GM21447 (cell line): ENCODE results near the gene CCDC28A.

ENCODE experiments used
- ATAC-seq: cut with Tn5 transposase; IDR thresholded peaks from one replicate; pipeline ENCODE4 v1.9.1; 2021; ENCODE audit not compliant: unreplicated experiment

Gene CCDC28A

GRCh38 chr6:138795809-138796603 is 22.4 kb downstream of the CCDC28A start, which contains the start of gene ECT2L:
ECT2L (plus strand) TSS chr6:138796087; CDS start chr6:138813275, 17,188 bp downstream.
- no peak for ATAC-seq

DNA sequence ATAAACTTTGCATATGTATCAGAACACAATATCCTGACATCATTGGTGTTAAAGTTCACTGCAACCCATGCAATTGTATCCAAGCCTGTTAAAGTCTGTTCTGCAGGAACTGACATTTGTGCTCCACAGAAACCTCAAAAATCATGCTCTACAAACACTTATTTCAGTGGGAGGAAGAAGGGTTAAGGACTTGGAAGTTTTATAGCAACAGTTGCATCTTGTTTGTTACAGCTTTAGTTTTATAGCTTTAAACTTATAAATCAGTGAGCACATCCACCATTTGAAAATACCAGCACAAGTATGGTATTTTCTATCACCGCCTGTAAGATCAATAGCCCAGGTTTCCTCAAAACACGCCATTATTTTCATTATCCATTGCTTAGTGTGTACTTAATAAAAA is 23.2 kb downstream of the CCDC28A start:
- ATAC-seq: no peak

DNA sequence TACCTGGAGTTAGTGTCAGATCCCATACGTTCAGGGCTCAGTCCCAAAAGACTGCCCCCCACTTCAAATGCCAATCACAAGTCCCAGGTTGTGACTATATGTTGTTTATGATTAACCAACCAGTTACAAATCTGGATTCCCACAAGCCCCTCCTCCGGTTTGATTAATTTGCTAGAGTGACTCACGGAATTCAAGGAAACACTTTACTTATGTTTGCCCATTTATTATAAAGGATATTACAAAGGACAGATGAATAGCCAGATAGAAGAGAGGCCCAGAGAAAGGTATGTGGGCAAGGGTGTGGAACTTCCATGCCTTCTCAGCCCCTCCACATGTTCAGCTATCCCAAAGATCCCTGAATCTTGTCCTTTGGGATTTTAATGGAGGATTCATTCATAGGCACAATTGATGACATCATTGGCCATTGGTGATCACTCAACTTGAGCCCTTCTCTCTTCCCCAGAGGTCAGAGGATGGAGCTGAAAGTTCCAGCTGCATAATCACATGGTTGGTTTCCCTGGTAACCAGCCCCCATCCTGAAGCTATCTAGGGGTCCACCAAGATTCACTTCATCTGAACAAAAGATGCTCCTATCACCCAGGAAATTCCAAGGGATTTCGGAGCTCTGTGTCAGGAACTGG is 24.4 kb downstream of the CCDC28A start:
- no peak for ATAC-seq

DNA sequence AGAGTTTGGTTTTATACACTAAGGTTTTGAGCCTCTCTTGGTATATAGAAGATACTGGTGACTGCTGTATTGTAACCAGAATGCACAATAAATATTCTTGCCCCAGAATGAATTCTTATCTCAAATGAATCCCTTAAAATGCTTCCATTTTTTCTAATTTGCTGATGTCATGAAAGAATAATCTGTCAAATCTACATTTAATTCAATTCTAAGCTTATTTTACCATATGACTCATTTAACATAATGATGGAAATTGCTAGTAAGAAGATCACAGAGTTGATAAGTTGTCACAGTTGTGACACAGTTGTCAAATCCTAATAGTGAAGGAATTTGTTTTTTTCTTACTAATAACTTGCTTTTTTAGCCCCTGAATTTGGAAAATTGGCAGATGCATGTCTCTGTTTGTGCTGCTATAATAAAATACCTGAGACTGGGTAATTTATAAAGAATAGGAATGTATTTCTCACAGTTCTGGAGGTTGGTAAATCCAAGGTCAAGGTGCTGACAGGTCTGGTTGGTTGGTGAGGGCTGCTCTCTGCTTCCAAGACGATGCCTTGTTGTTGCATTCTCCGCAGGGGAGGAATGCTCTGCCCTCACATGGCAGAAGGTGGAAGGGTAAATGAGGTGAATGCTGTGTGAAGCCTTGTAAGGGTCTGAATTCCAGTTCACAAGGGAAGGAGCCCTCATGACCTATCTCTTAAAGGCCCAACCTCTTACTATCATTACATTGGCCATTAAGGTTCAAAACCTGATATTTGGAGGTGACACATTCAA is 27.0 kb downstream of the CCDC28A start:
- ATAC-seq: no peak

GRCh38 chr6:138803331-138803730 is 29.8 kb downstream of the CCDC28A start:
- ATAC-seq: no peak

- no peak for ATAC-seq
These were observed 30.3 kb downstream of the CCDC28A start for GRCh38 chr6:138803861-138804260.

DNA sequence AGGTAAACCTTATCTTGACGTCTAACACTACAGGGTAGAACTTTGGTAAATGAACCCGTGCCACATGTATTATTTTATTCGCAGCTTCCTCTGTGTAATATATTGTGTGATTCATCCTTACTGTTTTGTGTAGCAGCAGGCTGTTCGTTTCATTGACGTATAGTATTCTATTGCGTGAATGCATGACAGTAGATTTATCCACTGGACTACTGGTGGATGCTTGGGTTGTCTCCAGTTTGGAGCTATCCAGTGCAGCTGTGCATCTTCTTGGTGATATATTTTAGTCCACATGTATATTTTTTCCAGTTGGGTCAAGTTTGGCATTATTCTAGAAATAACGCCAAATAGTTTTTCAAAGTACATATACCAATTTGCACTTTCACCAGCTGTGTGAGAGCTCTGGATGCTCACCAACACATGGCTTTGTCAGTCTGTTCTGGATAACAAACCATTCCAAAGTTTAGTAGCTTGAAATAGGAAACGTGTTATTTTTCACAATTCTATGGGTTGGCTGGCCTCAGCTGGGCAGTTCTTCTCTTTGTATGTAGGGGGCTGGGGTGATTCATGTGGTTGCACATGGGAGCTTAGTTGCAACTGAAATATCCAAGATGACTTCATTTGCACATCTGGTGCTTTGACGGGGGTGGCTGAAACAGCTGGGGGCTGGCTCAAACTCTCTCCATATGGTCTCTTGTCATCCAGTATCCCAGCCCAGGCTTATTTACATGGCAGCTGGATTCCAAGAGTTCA is 31.6 kb downstream of the CCDC28A start:
- no peak for ATAC-seq

- ATAC-seq: no peak
These were observed 33.3 kb downstream of the CCDC28A start for GRCh38 chr6:138806889-138807288.

- ATAC-seq: no peak
These were observed 36.1 kb downstream of the CCDC28A start for GRCh38 chr6:138809677-138810076.

DNA sequence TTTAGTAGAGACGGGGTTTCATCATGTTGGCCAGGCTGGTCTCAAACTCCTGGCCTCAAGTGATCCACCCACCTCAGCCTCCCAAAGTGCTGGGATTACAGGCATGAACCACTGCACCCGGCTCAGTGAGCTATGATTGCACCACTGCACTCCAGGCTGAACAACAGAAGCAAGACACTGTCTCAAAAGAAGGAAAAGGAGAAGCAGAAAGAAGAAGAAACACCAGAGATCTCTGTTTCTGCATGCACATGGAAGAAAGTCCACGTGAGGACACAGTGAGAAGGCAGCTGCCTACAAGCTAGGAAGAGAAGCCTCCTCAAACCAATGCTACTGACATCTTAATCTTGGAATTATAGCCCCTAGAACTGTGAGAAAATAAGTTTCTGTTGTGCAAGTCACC is 38.3 kb downstream of the CCDC28A start:
- no peak for ATAC-seq

DNA sequence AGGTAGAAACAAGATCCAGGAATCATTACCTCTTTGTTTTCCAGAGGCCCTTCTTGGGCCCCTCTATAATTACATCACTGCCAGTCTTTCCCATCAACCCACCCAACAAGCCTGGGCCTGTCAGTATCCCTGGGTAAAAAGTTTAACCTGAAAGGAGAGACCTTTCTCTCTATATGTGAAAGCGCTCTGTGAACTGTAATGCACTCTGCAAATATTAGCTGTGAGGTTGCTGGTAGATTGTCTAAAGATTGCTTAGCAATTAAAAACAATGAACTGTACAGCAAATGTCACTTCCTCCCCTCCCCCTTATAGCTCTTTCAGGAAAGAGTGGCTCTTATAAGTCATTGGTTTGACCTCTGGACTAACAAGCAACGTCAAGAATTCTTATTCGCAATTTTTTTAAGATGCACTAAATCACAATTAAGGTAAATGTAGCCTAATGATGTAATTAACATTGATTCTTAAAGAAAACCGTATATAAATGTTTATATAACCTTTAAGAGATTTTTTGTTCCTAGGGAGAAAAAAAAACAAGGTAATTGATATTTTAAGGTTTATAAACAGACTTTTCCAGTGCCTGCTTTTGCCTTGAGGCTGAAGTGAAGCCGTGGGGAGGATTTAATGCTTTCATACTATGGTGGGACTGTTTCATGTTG is 40.7 kb downstream of the CCDC28A start:
- no peak for ATAC-seq

- no peak for ATAC-seq
These were observed 41.7 kb downstream of the CCDC28A start for GRCh38 chr6:138815221-138815620.

GRCh38 chr6:138815797-138816528 is 42.4 kb downstream of the CCDC28A start:
- ATAC-seq: peak; percentile 51

DNA sequence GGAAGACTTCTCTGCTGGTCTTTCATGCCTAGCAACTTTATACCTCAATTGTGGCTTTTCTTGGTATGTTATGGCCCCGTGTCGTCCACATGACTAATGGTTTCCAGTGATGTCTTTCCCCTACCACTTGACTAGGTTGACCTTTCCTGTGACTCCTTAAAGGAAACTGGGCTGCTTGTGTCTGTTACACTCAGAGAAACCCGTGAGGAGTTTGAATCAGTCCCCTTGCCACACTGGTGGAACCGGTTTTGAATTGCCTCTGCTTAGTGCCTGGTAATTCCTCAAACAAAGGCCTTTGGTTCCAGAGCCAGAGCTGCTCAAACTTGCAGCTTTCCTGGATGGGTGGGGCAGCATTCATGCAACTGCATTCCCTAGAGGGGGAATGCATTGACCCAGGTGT is 44.2 kb downstream of the CCDC28A start:
- no peak for ATAC-seq

DNA sequence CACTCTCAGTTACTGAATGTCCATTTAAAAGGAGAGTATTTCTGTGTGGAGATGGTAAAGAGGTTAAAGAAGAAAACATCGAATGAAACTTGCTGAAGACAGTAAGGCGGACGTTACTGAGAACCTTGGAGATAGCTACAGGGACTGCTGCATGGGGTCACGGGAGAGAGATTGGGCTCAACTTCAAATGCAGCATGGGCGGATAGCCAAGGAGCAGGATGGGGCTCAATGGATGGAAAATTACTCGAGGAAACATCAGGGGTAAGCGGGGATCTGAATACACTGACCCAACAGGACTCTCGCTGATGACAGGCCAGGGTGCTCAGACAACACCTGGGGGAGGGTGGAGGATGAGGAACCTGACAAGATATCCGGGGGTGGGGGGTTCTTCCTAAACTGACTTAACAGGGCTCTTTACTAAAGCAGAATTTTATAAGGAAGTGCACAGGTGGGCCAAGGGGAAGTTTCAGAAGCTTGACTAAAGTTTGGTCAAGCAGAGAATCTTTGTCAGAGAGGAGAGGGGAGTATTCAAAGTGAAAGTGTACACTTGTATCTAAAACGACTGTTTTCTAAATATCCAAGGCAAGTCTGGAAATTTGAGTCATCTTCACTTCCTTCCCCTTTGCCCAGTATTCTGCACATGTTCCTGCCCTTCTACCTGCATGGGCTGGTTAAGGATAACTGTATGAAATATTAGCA is 45.1 kb downstream of the CCDC28A start:
- ATAC-seq: peak; percentile 75

DNA sequence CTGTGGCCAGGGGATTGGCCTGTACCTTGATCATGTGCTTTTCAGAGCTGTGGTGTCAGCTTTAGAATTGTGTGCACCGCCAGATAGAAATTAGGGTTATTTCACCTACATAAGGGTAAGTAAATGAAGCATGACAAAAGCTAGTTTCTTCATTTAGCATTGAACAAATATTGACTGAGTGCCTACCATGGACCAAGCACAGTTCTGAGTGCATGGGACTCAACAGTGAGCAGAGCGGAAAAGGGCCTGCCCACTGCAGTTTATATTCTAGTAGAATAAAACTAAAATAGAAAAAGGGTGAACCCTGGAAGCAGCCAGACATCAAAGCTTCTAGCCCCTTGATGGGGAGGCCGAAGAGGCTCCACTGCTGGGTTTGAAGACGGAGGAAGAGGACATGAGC is 48.0 kb downstream of the CCDC28A start:
- ATAC-seq: no peak

GRCh38 chr6:138824482-138825144 is 51.0 kb downstream of the CCDC28A start:
- no peak for ATAC-seq

GRCh38 chr6:138830248-138830647 is 56.7 kb downstream of the CCDC28A start:
- no peak for ATAC-seq

GRCh38 chr6:138832182-138832581 is 58.6 kb downstream of the CCDC28A start:
- ATAC-seq: no peak
